H1 (cell line): Measurements from ENCODE around the gene PBX3. TPM values are rescaled to one million over a fixed set of nuclear protein-coding genes. Genes with fewer than 3 reads are reported as not detected.

Source experiments
- CTCF ChIA-PET: fragments of 300-600 bp; sonication (Branson Sonifier 250); formaldehyde crosslinking; loops from one replicate; lab custom pipeline; 2021; ENCODE audit not compliant: partially characterized antibody; lab: Charles Lee
- POLR2A ChIA-PET: fragments of 300-600 bp; sonication (Branson Sonifier 250); formaldehyde crosslinking; loops from one replicate; lab custom pipeline; 2021; ENCODE audit warnings: inconsistent platforms; ENCODE audit not compliant: partially characterized antibody; lab: Charles Lee
- DNase-seq, 2 experiments: peaks; one replicate each; pipeline versions ENCODE4 v3.0.0 to v3.0.0-alpha.2; 2010 to 2022; ENCODE audit warnings: low spot score in 2 of 2, low read depth in 1 of 2, mixed read lengths in 1 of 2
- FAIRE-seq: peaks from 2 replicates; lab custom pipeline; 2011; peaks lifted over from hg19 to GRCh38; lab: Jason Lieb, UNC
- H2AFZ ChIP-seq: 2 replicates; pipeline ENCODE4 v1.8.1; 2012; ENCODE audit warnings: low read length, inconsistent platforms
- H2AK5ac ChIP-seq: 2 replicates; pipeline ENCODE4 v1.6.1; 2013; ENCODE audit warnings: low read depth, low read length
- H2BK120ac ChIP-seq: replicated peaks from 2 replicates; pipeline ENCODE3; 2013; ENCODE audit warnings: low read depth, low read length, inconsistent platforms
- H2BK12ac ChIP-seq: 2 replicates; pipeline ENCODE4 v1.6.1; 2013; ENCODE audit warnings: low read depth, low read length
- H2BK15ac ChIP-seq: 2 replicates; pipeline ENCODE4 v1.6.1; 2013; ENCODE audit warnings: low read length
- H2BK20ac ChIP-seq: 2 replicates; pipeline ENCODE4 v1.6.1; 2013; ENCODE audit warnings: low read length
- H2BK5ac ChIP-seq: 2 replicates; pipeline ENCODE4 v1.6.1; 2013; ENCODE audit warnings: low read depth, low read length
- H3K14ac ChIP-seq: 2 replicates; pipeline ENCODE4 v1.6.1; 2013; ENCODE audit warnings: inconsistent platforms; ENCODE audit not compliant: insufficient read length
- H3K18ac ChIP-seq: 2 replicates; pipeline ENCODE4 v1.6.1; 2013; ENCODE audit warnings: low read length; ENCODE audit errors: extremely low read depth
- H3K23ac ChIP-seq: 2 replicates; pipeline ENCODE4 v1.6.1; 2013; ENCODE audit warnings: inconsistent platforms; ENCODE audit not compliant: insufficient read length
- H3K23me2 ChIP-seq: 2 replicates; pipeline ENCODE4 v1.6.1; 2013; ENCODE audit warnings: low read depth, low read length
- H3K27ac ChIP-seq: 2 replicates; pipeline ENCODE4 v1.6.1; 2011; ENCODE audit warnings: low read depth, low read length, inconsistent platforms
- H3K27me3 ChIP-seq, 4 experiments: replicated peaks in 1 of 4; 1 replicate in 1 of 4; 2 replicates in 3 of 4; pipeline versions ENCODE4 v1.6.1 to v1.8.1; 2011 to 2013; ENCODE audit warnings: low read length in 3 of 4, mild to moderate bottlenecking in 3 of 4, inconsistent platforms in 2 of 4, mixed read lengths in 2 of 4, moderate library complexity in 1 of 4; ENCODE audit not compliant: control insufficient read depth in 3 of 4, insufficient read depth in 3 of 4; ENCODE audit errors: extremely low read depth in 1 of 4
- H3K36me3 ChIP-seq, 4 experiments: 2 replicates each; pipeline versions ENCODE4 v1.6.1 to v1.8.1; 2011 to 2013; ENCODE audit warnings: mild to moderate bottlenecking in 4 of 4, low read length in 3 of 4, moderate library complexity in 2 of 4, control low read depth in 1 of 4, inconsistent platforms in 1 of 4; ENCODE audit not compliant: insufficient read depth in 4 of 4, control insufficient read depth in 2 of 4
- H3K4ac ChIP-seq: replicated peaks from 2 replicates; pipeline ENCODE3; 2013; ENCODE audit warnings: low read length, low read depth, mixed read lengths, inconsistent platforms; ENCODE audit not compliant: insufficient read length
- H3K4me1 ChIP-seq, 4 experiments: replicated peaks in 1 of 4; 1 replicate in 1 of 4; 2 replicates in 3 of 4; pipeline versions ENCODE4 v1.6.1 to v1.8.1; 2011 to 2013; ENCODE audit warnings: low read length in 3 of 4, inconsistent platforms in 2 of 4, mixed read lengths in 1 of 4; ENCODE audit not compliant: insufficient read depth in 4 of 4, control insufficient read depth in 3 of 4
- H3K4me2 ChIP-seq, 2 experiments: 2 replicates each; pipeline versions ENCODE4 v1.6.1 to v1.8.1; 2011 to 2013; ENCODE audit warnings: low read depth in 2 of 2, low read length in 2 of 2, control low read depth in 1 of 2, inconsistent platforms in 1 of 2, mild to moderate bottlenecking in 1 of 2; ENCODE audit not compliant: insufficient read depth in 1 of 2
- H3K4me3 ChIP-seq, 4 experiments: fragments of 200-600, 300-600 bp in 1 of 4; sonication (generic), shearing (Covaris generic), sonication (Bioruptor Twin) in 1 of 4; 2 replicates each; pipeline versions ENCODE4 v1.5.1 to v1.8.1; 2011 to 2016; ENCODE audit warnings: low read length in 4 of 4, low read depth in 3 of 4, control low read depth in 2 of 4, inconsistent platforms in 2 of 4, mild to moderate bottlenecking in 2 of 4, mixed read lengths in 1 of 4, moderate library complexity in 1 of 4; ENCODE audit not compliant: insufficient read depth in 2 of 4; ENCODE audit errors: extremely low read depth in 1 of 4
- H3K56ac ChIP-seq: replicated peaks from 2 replicates; pipeline ENCODE3; 2013; ENCODE audit warnings: low read depth, mild to moderate bottlenecking, mixed read lengths, low read length, inconsistent platforms; ENCODE audit not compliant: insufficient read length
- H3K79me1 ChIP-seq: 2 replicates; pipeline ENCODE4 v1.6.1; 2013; ENCODE audit warnings: low read depth, low read length, control low read depth
- H3K79me2 ChIP-seq, 2 experiments: 2 replicates each; pipeline versions ENCODE4 v1.6.1 to v1.8.1; 2012 to 2013; ENCODE audit warnings: low read length in 2 of 2, mild to moderate bottlenecking in 2 of 2, inconsistent platforms in 1 of 2; ENCODE audit not compliant: insufficient read depth in 2 of 2, control insufficient read depth in 1 of 2
- H3K9ac ChIP-seq, 4 experiments: replicated peaks in 1 of 4; 1 replicate in 1 of 4; 2 replicates in 3 of 4; pipeline versions ENCODE4 v1.6.1 to v1.8.1; 2011 to 2013; ENCODE audit warnings: low read depth in 3 of 4, low read length in 3 of 4, control low read depth in 2 of 4, mild to moderate bottlenecking in 2 of 4, moderate library complexity in 2 of 4, inconsistent platforms in 1 of 4; ENCODE audit errors: extremely low read depth in 1 of 4
- H3K9me3 ChIP-seq, 2 experiments: 2 replicates each; pipeline versions ENCODE4 v1.6.1 to v1.8.1; 2012 to 2013; ENCODE audit warnings: mild to moderate bottlenecking in 2 of 2, moderate library complexity in 2 of 2, control low read depth in 1 of 2, inconsistent platforms in 1 of 2, low read depth in 1 of 2, low read length in 1 of 2, mixed read lengths in 1 of 2; ENCODE audit not compliant: insufficient read depth in 2 of 2
- H4K20me1 ChIP-seq, 2 experiments: replicated peaks in 1 of 2; 2 replicates each; pipeline versions ENCODE3 to v1.8.1; 2011 to 2013; ENCODE audit warnings: inconsistent platforms in 2 of 2, low read length in 2 of 2, mild to moderate bottlenecking in 1 of 2; ENCODE audit not compliant: insufficient read depth in 2 of 2, control insufficient read depth in 1 of 2
- H4K5ac ChIP-seq: 2 replicates; pipeline ENCODE4 v1.6.1; 2013; ENCODE audit warnings: low read length, low read depth, mixed read lengths, inconsistent platforms; ENCODE audit not compliant: insufficient read length
- H4K8ac ChIP-seq: 2 replicates; pipeline ENCODE4 v1.8.0; 2013; ENCODE audit warnings: mild to moderate bottlenecking, moderate library complexity, low read length, inconsistent platforms; ENCODE audit not compliant: insufficient read depth; ENCODE audit errors: extremely low read depth
- H4K91ac ChIP-seq: replicated peaks from 2 replicates; pipeline ENCODE3; 2013; ENCODE audit warnings: low read length, mixed read lengths, inconsistent platforms; ENCODE audit not compliant: insufficient read length
- CTBP2 ChIP-seq: IDR thresholded peaks from 2 replicates; pipeline ENCODE4 v1.7.0; 2011; ENCODE audit warnings: borderline replicate concordance, mild to moderate bottlenecking, moderate library complexity, mixed read lengths, low read length; ENCODE audit not compliant: insufficient read depth, insufficient read length
- CTCF ChIP-seq, 3 experiments: IDR thresholded peaks; 1 replicate in 2 of 3; 2 replicates in 1 of 3; pipeline versions ENCODE4 v1.5.1 to v1.6.1; 2011; ENCODE audit warnings: low read length in 3 of 3, mild to moderate bottlenecking in 3 of 3, inconsistent platforms in 2 of 3, low read depth in 1 of 3, moderate library complexity in 1 of 3; ENCODE audit not compliant: insufficient read depth in 1 of 3; ENCODE audit errors: control extremely low read depth in 1 of 3
- HDAC2 ChIP-seq, 2 experiments: fragments of 300-600 bp in 1 of 2; sonication (generic) in 1 of 2; IDR thresholded peaks; 2 replicates each; pipeline ENCODE4 v1.6.1; 2011 to 2012; ENCODE audit warnings: low read depth in 2 of 2, low read length in 2 of 2, mild to moderate bottlenecking in 2 of 2, moderate library complexity in 2 of 2, borderline replicate concordance in 1 of 2, inconsistent platforms in 1 of 2
- NRF1 ChIP-seq: IDR thresholded peaks from 2 replicates; pipeline ENCODE4 v1.6.1; 2011; ENCODE audit warnings: mild to moderate bottlenecking, low read depth, low read length, improper control_type of control experiment
- RNF2 ChIP-seq: fragments of 200-900, 300-1000 bp; sonication (generic); IDR thresholded peaks from 2 replicates; pipeline ENCODE4 v1.7.1; 2016; ENCODE audit warnings: borderline replicate concordance, low read depth, mild to moderate bottlenecking, antibody characterized with exemption, low read length; ENCODE audit not compliant: poor library complexity, severe bottlenecking; ENCODE audit errors: missing control alignments
- SIRT6 ChIP-seq: IDR thresholded peaks from one replicate; pipeline ENCODE4 v1.7.1; 2012; ENCODE audit warnings: low read length, inconsistent platforms
- TAF1 ChIP-seq: IDR thresholded peaks from 2 replicates; pipeline ENCODE4 v1.6.1; 2011; ENCODE audit warnings: mild to moderate bottlenecking, low read depth, low read length
- TAF7 ChIP-seq: optimal IDR thresholded peaks from 2 replicates; pipeline ENCODE3; 2011; ENCODE audit warnings: low read depth, mild to moderate bottlenecking, inconsistent platforms, low read length, moderate library complexity, borderline replicate concordance
- TBP ChIP-seq: IDR thresholded peaks from 2 replicates; pipeline ENCODE4 v1.6.1; 2011; ENCODE audit warnings: low read depth, low read length, improper control_type of control experiment
- YY1 ChIP-seq: IDR thresholded peaks from 2 replicates; pipeline ENCODE4 v1.6.1; 2011; ENCODE audit warnings: low read depth, mild to moderate bottlenecking, low read length
- ZNF274 ChIP-seq: IDR thresholded peaks from 2 replicates; pipeline ENCODE4 v1.7.0; 2012; ENCODE audit warnings: low read length, borderline replicate concordance; ENCODE audit errors: extremely low read depth
- WGBS, 2 experiments: shearing (Covaris generic) in 1 of 2; methylation state at CpG; one replicate each; pipeline versions ENCODE4 v1.1.6 to v1.1.7; 2013 to 2015; ENCODE audit warnings: low lambda C conversion rate in 2 of 2, mixed read lengths in 2 of 2, inconsistent platforms in 1 of 2, low coverage in 1 of 2, missing lambda C conversion rate in 1 of 2; ENCODE audit not compliant: insufficient replicate concordance in 2 of 2, insufficient coverage in 1 of 2, insufficient read length in 1 of 2; ENCODE audit errors: extremely low coverage in 1 of 2, missing lambda C conversion rate in 1 of 2; 5-methylcytosine and 5-hydroxymethylcytosine counted together
- polyA plus RNA-seq, 7 experiments: library from polyadenylated mRNA; depleted of rRNA in 3 of 7; stranded (reverse) in 5 of 7; unstranded in 2 of 7; fragments of >200 nt in 5 of 7; fragments of 200-250 nt in 2 of 7; gene quantifications; 1 replicate in 5 of 7; 2 replicates in 1 of 7; 4 replicates in 1 of 7; pipeline versions ENCODE4 v1.2.1 to v1.2.3, GENCODE V29; 2011 to 2013; ENCODE audit warnings: missing spikeins in 2 of 7, mixed read lengths in 2 of 7
- total RNA-seq: library from RNA; stranded (reverse); fragmentation: NEBNext Ultra II Directional; extraction: Animal tissue kit (Norgen Biotek cat#: 25700); gene quantifications from 2 replicates; pipeline ENCODE4 v1.2.1, GENCODE V29; 2021

PBX3 gene
- total and polyA plus RNA-seq, 2 of the 8 experiments (the other 6 are each of a cell fraction or from before 2014, with no cell fraction given), result 22.7 to 44.3 TPM

- DNase-seq, result no peak
- Histone ChIP-seq H3K4me3 (no peak overlapping the region), H3K9me3 (no peaks in the 10 kb centered on the region), H3K23me2 (no peaks in the 10 kb centered on the region), H2BK20ac (no peak overlapping the region), H2AFZ (no peak overlapping the region), H2BK120ac (no peak overlapping the region), H4K8ac (no peak overlapping the region), H3K18ac (no peak overlapping the region), H3K14ac (no peak overlapping the region), H3K4me2 (no peak overlapping the region), H3K23ac (no peak overlapping the region), H2BK15ac (no peak overlapping the region), H3K27ac (no peak overlapping the region; the same call in 1 of the 2 replicates), H3K27me3 (no peaks in the 10 kb centered on the region), H3K9ac (no peak overlapping the region), H3K79me2 (no peaks in the 10 kb centered on the region), H2BK5ac (no peak overlapping the region), H4K20me1 (no peaks in the 10 kb centered on the region), H3K56ac (no peak overlapping the region), H3K36me3 (no peaks in the 10 kb centered on the region), H3K79me1 (no peaks in the 10 kb centered on the region), H3K4me1 (no peaks in the 10 kb centered on the region; a peak in 1 of 7 replicates), H4K91ac (no peak overlapping the region), H2AK5ac (no peak overlapping the region), H2BK12ac (no peak overlapping the region), H3K4ac (no peak overlapping the region), H4K5ac (no peak overlapping the region)
- WGBS, 2 experiments, result 91% methylated on average over 16 of the region's 17 CpGs; no CpG with 5 or more reads in 1 of the 2 experiments
- POLR2A ChIA-PET, result no interaction called here
- CTCF ChIA-PET, result no interaction called here
- no peak for FAIRE-seq
- TF ChIP-seq TAF1 (no peak), YY1 (no peak), SIRT6 (no peak), CTBP2 (no peak), HDAC2 (IDR thresholded peaks at IDR 0.05; ENCODE audit: borderline replicate concordance in 1 of 2, low read depth in 2 of 2, low read length in 2 of 2) (no peak), ZNF274 (no peak), RNF2 (no peak), CTCF (IDR thresholded peaks at IDR 0.05; ENCODE audit: control extremely low read depth in 1 of 3, insufficient read depth in 1 of 3, low read depth in 1 of 3, low read length in 3 of 3) (no peak), NRF1 (no peak), TBP (no peak), TAF7 (no peak)
These were observed 268.3 kb downstream of the PBX3 start for GRCh38 chr9:126015424-126015823.
